K562 (cell line): ENCODE data around the gene NLRX1. TPM values are rescaled to one million over a fixed set of nuclear protein-coding genes. Genes with fewer than 3 reads are reported as not detected.

Experiments used
- ATAC-seq: fragments of 200-7000 bp; cut with Tn5 transposase; 3 replicates; pipeline ENCODE4 v1.9.1; 2020; ENCODE audit warnings: moderate library complexity
- BruUV-seq: library from RNA; stranded (reverse); fragments of 400-500 nt; replicated peaks from 2 replicates; lab custom pipeline; 2021; lab: Mats Ljungman, UMichigan
- CTCF ChIA-PET: fragments of 300-600 bp; formaldehyde crosslinking; extraction: SDS; loops from one replicate; lab custom pipeline; 2021; ENCODE audit warnings: low intra/inter-chr PET ratio; lab: Yijun Ruan, JAX
- POLR2A ChIA-PET: fragments of 300-600, 350-650 bp; sonication (Branson Sonifier 250); formaldehyde crosslinking; extraction: SDS; loops from one replicate; lab custom pipeline; 2021; ENCODE audit warnings: antibody characterized with exemption, inconsistent platforms; lab: Yijun Ruan, JAX
- DNase-seq, 4 experiments: peaks; one replicate each; pipeline versions ENCODE4 v3.0.0 to v3.0.0-alpha.2; 2011 to 2018; ENCODE audit warnings: low spot score in 3 of 4, mixed read lengths in 3 of 4; ENCODE audit errors: extremely low read depth in 1 of 4
- FAIRE-seq: peaks from 2 replicates; lab custom pipeline; 2011; peaks lifted over from hg19 to GRCh38; lab: Jason Lieb, UNC
- H2AFZ ChIP-seq: 2 replicates; pipeline ENCODE4 v1.6.0; 2011; ENCODE audit warnings: low read depth, low read length, control low read depth, inconsistent platforms
- H3K27ac ChIP-seq: fragments of 200-600 bp; 3 replicates; pipeline ENCODE4 v1.8.0; 2011; ENCODE audit warnings: low read depth, mild to moderate bottlenecking, control low read depth, inconsistent platforms, low read length, moderate library complexity, mixed read lengths; ENCODE audit errors: extremely low read depth
- H3K27me3 ChIP-seq, 2 experiments: fragments of 300-600 bp in 1 of 2; 2 replicates in 1 of 2; 3 replicates in 1 of 2; pipeline versions ENCODE4 v1.6.0 to v1.8.0; 2011; ENCODE audit warnings: inconsistent platforms in 2 of 2, low read length in 2 of 2, mild to moderate bottlenecking in 1 of 2, mixed read lengths in 1 of 2, moderate library complexity in 1 of 2; ENCODE audit not compliant: control insufficient read depth in 2 of 2, insufficient read depth in 2 of 2
- H3K36me3 ChIP-seq: fragments of 300-600 bp; 3 replicates; pipeline ENCODE4 v1.8.0; 2011; ENCODE audit warnings: mild to moderate bottlenecking, low read length, inconsistent platforms; ENCODE audit not compliant: control insufficient read depth, insufficient read depth
- H3K4me1 ChIP-seq, 2 experiments: fragments of 200-600 bp in 1 of 2; replicated peaks in 1 of 2; 2 replicates in 1 of 2; 3 replicates in 1 of 2; pipeline versions ENCODE4 v1.5.1 to v1.8.0; 2011; ENCODE audit warnings: inconsistent platforms in 2 of 2, low read length in 2 of 2, mild to moderate bottlenecking in 1 of 2, mixed read lengths in 1 of 2, moderate library complexity in 1 of 2; ENCODE audit not compliant: control insufficient read depth in 2 of 2, insufficient read depth in 2 of 2
- H3K4me2 ChIP-seq: 2 replicates; pipeline ENCODE4 v1.6.1; 2011; ENCODE audit warnings: low read length, control low read depth, inconsistent platforms, mixed read lengths; ENCODE audit not compliant: insufficient read depth
- H3K4me3 ChIP-seq: fragments of 200-600 bp; sonication (generic), shearing (Covaris generic); 2 replicates; pipeline ENCODE4 v1.5.1; 2016; ENCODE audit warnings: control low read depth, inconsistent platforms
- H3K79me2 ChIP-seq: fragments of 200-600 bp; 3 replicates; pipeline ENCODE4 v1.8.0; 2011; ENCODE audit warnings: low read length, inconsistent platforms; ENCODE audit not compliant: control insufficient read depth, insufficient read depth
- H3K9ac ChIP-seq, 2 experiments: 2 replicates each; pipeline versions ENCODE4 v1.6.0 to v1.6.1; 2011; ENCODE audit warnings: low read depth in 2 of 2, low read length in 2 of 2, control low read depth in 1 of 2, inconsistent platforms in 1 of 2, mild to moderate bottlenecking in 1 of 2, mixed read lengths in 1 of 2; ENCODE audit not compliant: insufficient read depth in 1 of 2
- H3K9me1 ChIP-seq: one replicate; pipeline ENCODE4 v1.6.0; 2011; ENCODE audit warnings: inconsistent platforms, mild to moderate bottlenecking, low read length, moderate library complexity; ENCODE audit not compliant: control insufficient read depth, insufficient read depth
- H3K9me3 ChIP-seq: replicated peaks from 2 replicates; pipeline ENCODE4 v1.5.1; 2011; ENCODE audit warnings: low read depth, low read length, inconsistent platforms; ENCODE audit not compliant: control insufficient read depth, insufficient read depth
- H4K20me1 ChIP-seq: replicated peaks from 2 replicates; pipeline ENCODE4 v1.6.1; 2011; ENCODE audit warnings: low read length, inconsistent platforms, mixed read lengths; ENCODE audit not compliant: control insufficient read depth, insufficient read depth
- MAZ ChIP-seq, 2 experiments: fragments of 450-650 bp in 1 of 2; sonication (generic) in 1 of 2; formaldehyde crosslinking; IDR thresholded peaks in 1 of 2; conservative IDR thresholded peaks in 1 of 2; 2 replicates each; pipeline versions ENCODE4 v1.4.0 to v1.5.0; 2020; ENCODE audit warnings: mild to moderate bottlenecking in 1 of 2, missing genetic modification reagents in 1 of 2
- RAD21 ChIP-seq, 2 experiments: fragments of 250-450 bp in 1 of 2; fragments of 450-650 bp in 1 of 2; sonication (Bioruptor Pico) in 1 of 2; formaldehyde crosslinking in 1 of 2; IDR thresholded peaks in 1 of 2; conservative IDR thresholded peaks in 1 of 2; 2 replicates each; pipeline versions ENCODE4 v1.4.0 to v1.8.0; 2020 to 2022; ENCODE audit warnings: mild to moderate bottlenecking in 2 of 2, moderate library complexity in 1 of 2
- ZNF23 ChIP-seq: fragments of 250-450 bp; sonication (Bioruptor Pico); IDR thresholded peaks from 2 replicates; pipeline ENCODE4 v1.4.0; 2020; ENCODE audit warnings: mild to moderate bottlenecking
- WGBS: fragments of 100-300 bp; shearing (Covaris generic); methylation state at CpG from one replicate; pipeline ENCODE4 v1.1.6; 2016; ENCODE audit warnings: low coverage, mixed read lengths; ENCODE audit not compliant: insufficient coverage; ENCODE audit errors: missing lambda C conversion rate; 5-methylcytosine and 5-hydroxymethylcytosine counted together
- in situ Hi-C: fragments of 300-500 bp; cut with MboI; formaldehyde crosslinking; loops from 4 replicates; pipeline ENCODE4 v1.15.0; 2018; ENCODE audit warnings: inconsistent platforms, mixed read lengths
- intact Hi-C: fragments of 100-400 bp; cut with micrococcal nuclease; formaldehyde crosslinking; loops from 2 replicates; pipeline ENCODE4 v1.14.2; 2022
- polyA plus RNA-seq, 8 experiments: library from polyadenylated mRNA; depleted of rRNA in 4 of 8; stranded (reverse) in 5 of 8; unstranded in 3 of 8; fragments of >200 nt; fragmentation: Nextera tagmentation in 2 of 8; fragmentation: Illumina TruSeq in 1 of 8; extraction: Ambion mirVana in 2 of 8; extraction: Trizol in 1 of 8; gene quantifications; 2 replicates each; pipeline versions ENCODE4 v1.2.1 to v1.2.3, GENCODE V29; 2011 to 2014; ENCODE audit warnings: inconsistent platforms in 1 of 8, missing spikeins in 1 of 8
- total RNA-seq, 7 experiments: library from RNA; depleted of rRNA in 6 of 7; stranded (reverse); fragments of >200 nt in 6 of 7; fragmentation: Illumina TruSeq in 2 of 7; extraction: Trizol in 2 of 7; gene quantifications; 2 replicates each; pipeline versions ENCODE4 v1.2.1 to v1.2.3, GENCODE V29; 2011 to 2021; ENCODE audit warnings: low replicate concordance in 1 of 7
- TF ChIP-seq, protein P1 (sequence below): fragments of 250-450 bp; sonication (Bioruptor Pico); IDR thresholded peaks from 2 replicates; pipeline ENCODE4 v1.8.0; 2022; ENCODE audit warnings: inconsistent platforms
- TF ChIP-seq, protein P2 (sequence below), 3 experiments: IDR thresholded peaks in 2 of 3; conservative IDR thresholded peaks in 1 of 3; 2 replicates each; pipeline ENCODE4 v1.5.1; 2011 to 2012; ENCODE audit warnings: low read length in 3 of 3, mild to moderate bottlenecking in 3 of 3, control low read depth in 2 of 3, improper control_type of control experiment in 1 of 3, inconsistent platforms in 1 of 3, low read depth in 1 of 3, mixed read lengths in 1 of 3, moderate library complexity in 1 of 3; ENCODE audit not compliant: insufficient read depth in 2 of 3
- TF ChIP-seq, protein P3 (sequence below): fragments of 200-400 bp; formaldehyde crosslinking; IDR thresholded peaks from 2 replicates; pipeline ENCODE4 v1.6.1; 2017; ENCODE audit warnings: mild to moderate bottlenecking, low read depth, low read length, moderate library complexity

Gene NLRX1
- total and polyA plus RNA-seq, 9 of the 15 experiments (the other 6 are each of a cell fraction or from before 2014, with no cell fraction given), result 0.04 to 2.3 (median 0.69) TPM

DNA sequence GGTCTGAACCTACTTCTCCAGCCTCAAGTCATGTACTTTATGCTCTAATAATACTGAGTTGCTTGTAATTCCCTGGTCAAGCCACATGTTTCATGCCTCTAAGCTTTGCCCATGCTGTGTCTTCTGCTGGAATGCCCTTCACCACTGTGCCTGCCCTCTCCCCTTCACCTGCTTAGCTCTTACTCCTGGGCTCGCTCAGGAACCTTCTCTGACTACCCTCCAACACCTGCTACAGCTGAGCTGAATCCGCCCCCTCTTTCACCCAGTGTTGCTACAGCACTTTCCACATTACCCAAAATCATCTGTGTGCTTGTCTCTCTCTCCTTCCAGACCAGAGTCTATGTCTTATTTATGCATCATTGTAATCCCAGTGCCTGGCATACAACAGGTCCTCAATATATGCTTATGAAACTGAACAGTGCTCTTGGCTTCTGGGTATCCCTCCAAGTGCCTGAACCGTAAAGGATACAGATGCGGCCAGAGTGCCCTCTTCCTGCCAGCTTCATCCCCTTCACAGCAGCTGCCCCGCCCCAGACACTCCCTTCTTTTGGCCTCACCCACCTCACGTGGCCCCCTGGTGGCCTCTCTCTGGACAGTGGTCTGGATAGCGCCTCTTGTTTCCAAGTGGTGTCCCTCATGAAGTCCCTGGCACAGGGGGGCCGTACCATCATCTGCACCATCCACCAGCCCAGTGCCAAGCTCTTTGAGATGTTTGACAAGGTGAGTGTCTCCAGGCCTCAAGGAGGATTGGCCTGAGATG lies 12.6 kb upstream of the NLRX1 start (continued):
- TF ChIP-seq RAD21 (CRISPR knock-in tag; conservative IDR thresholded peaks at IDR 0.05 in 1 of 2, IDR thresholded peaks at IDR 0.05 in 1 of 2) (peak in 1 of 2 experiments; percentile 42; a peak in 1 of 4 replicates), MAZ (CRISPR knock-in tag; conservative IDR thresholded peaks at IDR 0.05 in 1 of 2, IDR thresholded peaks at IDR 0.05 in 1 of 2) (peak in 1 of 2 experiments; percentile 55; a peak in 1 of 4 replicates)
- TF ChIP-seq, protein P1, sequence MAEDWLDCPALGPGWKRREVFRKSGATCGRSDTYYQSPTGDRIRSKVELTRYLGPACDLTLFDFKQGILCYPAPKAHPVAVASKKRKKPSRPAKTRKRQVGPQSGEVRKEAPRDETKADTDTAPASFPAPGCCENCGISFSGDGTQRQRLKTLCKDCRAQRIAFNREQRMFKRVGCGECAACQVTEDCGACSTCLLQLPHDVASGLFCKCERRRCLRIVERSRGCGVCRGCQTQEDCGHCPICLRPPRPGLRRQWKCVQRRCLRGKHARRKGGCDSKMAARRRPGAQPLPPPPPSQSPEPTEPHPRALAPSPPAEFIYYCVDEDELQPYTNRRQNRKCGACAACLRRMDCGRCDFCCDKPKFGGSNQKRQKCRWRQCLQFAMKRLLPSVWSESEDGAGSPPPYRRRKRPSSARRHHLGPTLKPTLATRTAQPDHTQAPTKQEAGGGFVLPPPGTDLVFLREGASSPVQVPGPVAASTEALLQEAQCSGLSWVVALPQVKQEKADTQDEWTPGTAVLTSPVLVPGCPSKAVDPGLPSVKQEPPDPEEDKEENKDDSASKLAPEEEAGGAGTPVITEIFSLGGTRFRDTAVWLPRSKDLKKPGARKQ (CRISPR knock-in tag), result no peak
- TF ChIP-seq, all 486 proteins: peak for 16

DNA sequence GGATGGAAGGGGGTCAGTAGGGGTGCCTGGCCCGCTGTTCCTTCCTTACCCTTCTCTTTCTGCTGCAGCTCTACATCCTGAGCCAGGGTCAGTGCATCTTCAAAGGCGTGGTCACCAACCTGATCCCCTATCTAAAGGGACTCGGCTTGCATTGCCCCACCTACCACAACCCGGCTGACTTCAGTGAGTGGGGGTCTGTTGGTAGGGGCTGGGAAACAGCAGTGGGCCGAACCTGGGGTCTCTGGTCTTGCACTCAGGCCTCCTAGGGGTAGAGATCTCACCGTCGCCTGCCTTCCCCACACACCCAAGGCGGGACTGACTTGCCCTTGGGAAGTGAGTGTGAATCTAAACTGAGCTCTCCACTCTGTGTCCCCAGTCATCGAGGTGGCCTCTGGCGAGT lies 12.0 kb upstream of the NLRX1 start:
- ChIA-PET POLR2A (no interaction called here), CTCF (no interaction called here)
- H3K4me3 ChIP-seq, result no peak overlapping the region
- no peaks in the 10 kb centered on the region for H3K9me1 ChIP-seq
- ATAC-seq (no peak), FAIRE-seq (no peak), DNase-seq (no peak)
- no peak overlapping the region for H2AFZ ChIP-seq
- intact Hi-C loops (loop anchor here (5.0 kb wide), 1 partner anchor 54 kb away; the partner anchor contains the start of gene DPAGT1), in situ Hi-C loops (no loop called here)
- H3K79me2 ChIP-seq, result no peaks in the 10 kb centered on the region
- 0 out of 4 replicates have a peak overlapping the region, but pooled peaks of 1 of the 2 experiments have one; percentile 24 for H3K9ac ChIP-seq
- no TSS peak for BruUV-seq
- H3K27me3 ChIP-seq, result peaks cover 3 to 36% of the 10 kb centered on the region in 2 experiments; a peak in 3 of 5 replicates
- peaks cover 15 to 20% of the 10 kb centered on the region in 2 experiments; a peak in 4 of 5 replicates for H3K4me1 ChIP-seq
- H3K27ac ChIP-seq, result no peak overlapping the region
- no peak overlapping the region for H3K4me2 ChIP-seq
- H3K36me3 ChIP-seq, result no peaks in the 10 kb centered on the region
- TF ChIP-seq, protein P2, sequence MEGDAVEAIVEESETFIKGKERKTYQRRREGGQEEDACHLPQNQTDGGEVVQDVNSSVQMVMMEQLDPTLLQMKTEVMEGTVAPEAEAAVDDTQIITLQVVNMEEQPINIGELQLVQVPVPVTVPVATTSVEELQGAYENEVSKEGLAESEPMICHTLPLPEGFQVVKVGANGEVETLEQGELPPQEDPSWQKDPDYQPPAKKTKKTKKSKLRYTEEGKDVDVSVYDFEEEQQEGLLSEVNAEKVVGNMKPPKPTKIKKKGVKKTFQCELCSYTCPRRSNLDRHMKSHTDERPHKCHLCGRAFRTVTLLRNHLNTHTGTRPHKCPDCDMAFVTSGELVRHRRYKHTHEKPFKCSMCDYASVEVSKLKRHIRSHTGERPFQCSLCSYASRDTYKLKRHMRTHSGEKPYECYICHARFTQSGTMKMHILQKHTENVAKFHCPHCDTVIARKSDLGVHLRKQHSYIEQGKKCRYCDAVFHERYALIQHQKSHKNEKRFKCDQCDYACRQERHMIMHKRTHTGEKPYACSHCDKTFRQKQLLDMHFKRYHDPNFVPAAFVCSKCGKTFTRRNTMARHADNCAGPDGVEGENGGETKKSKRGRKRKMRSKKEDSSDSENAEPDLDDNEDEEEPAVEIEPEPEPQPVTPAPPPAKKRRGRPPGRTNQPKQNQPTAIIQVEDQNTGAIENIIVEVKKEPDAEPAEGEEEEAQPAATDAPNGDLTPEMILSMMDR (IDR thresholded peaks at IDR 0.05 in 2 of 3, conservative IDR thresholded peaks at IDR 0.05 in 1 of 3; ENCODE audit: insufficient read depth in 2 of 3, low read depth in 1 of 3, low read length in 3 of 3), result 0 out of 6 replicates have a peak, but pooled peaks of 1 of the 3 experiments have one; percentile 8
- TF ChIP-seq, protein P3, sequence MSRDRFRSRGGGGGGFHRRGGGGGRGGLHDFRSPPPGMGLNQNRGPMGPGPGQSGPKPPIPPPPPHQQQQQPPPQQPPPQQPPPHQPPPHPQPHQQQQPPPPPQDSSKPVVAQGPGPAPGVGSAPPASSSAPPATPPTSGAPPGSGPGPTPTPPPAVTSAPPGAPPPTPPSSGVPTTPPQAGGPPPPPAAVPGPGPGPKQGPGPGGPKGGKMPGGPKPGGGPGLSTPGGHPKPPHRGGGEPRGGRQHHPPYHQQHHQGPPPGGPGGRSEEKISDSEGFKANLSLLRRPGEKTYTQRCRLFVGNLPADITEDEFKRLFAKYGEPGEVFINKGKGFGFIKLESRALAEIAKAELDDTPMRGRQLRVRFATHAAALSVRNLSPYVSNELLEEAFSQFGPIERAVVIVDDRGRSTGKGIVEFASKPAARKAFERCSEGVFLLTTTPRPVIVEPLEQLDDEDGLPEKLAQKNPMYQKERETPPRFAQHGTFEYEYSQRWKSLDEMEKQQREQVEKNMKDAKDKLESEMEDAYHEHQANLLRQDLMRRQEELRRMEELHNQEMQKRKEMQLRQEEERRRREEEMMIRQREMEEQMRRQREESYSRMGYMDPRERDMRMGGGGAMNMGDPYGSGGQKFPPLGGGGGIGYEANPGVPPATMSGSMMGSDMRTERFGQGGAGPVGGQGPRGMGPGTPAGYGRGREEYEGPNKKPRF, result no peak
- TF ChIP-seq ZNF23 (CRISPR knock-in tag), result no peak
- H4K20me1 ChIP-seq, result no peaks in the 10 kb centered on the region
- WGBS, result 15% methylated on average over 10 of the region's 10 CpGs
- H3K9me3 ChIP-seq, result no peaks in the 10 kb centered on the region
